Measurements from ENCODE around the gene ARIH2. TPM values are rescaled to one million over a fixed set of nuclear protein-coding genes. Genes with fewer than 3 reads are reported as not detected.

ARIH2 gene
- total RNA-seq, 1 experiment from 2014 or later = 122 TPM

- Histone ChIP-seq H2BK12ac (ENCODE audit: insufficient read length, low read depth, low read length) (no peak overlapping the region), H3K23ac (ENCODE audit: insufficient read length, low read depth, low read length) (no peak overlapping the region), H3K79me2 (ENCODE audit: insufficient read depth, low read length) (peaks cover 10% of the 10 kb centered on the region; the same call in 1 of the 2 replicates), H3K9ac (ENCODE audit: extremely low read depth, insufficient read length, low read length) (no peak overlapping the region), H2BK15ac (ENCODE audit: low read depth, low read length) (no peak overlapping the region), H2AK5ac (ENCODE audit: insufficient read length, low read length) (no peak overlapping the region), H3K56ac (ENCODE audit: insufficient read length, low read depth, low read length) (no peak overlapping the region), H3K4me1 (ENCODE audit: insufficient read depth, low read length) (no peaks in the 10 kb centered on the region; the same call in 1 of the 2 replicates), H3K79me1 (ENCODE audit: insufficient read depth, low read depth, low read length, poor library complexity, severe bottlenecking) (no peaks in the 10 kb centered on the region), H3K9me3 (ENCODE audit: control insufficient read depth, low read depth, low read length) (no peaks in the 10 kb centered on the region), H2BK20ac (ENCODE audit: low read depth, low read length, poor library complexity, severe bottlenecking) (no peak overlapping the region), H3K27ac (ENCODE audit: insufficient read length, low read depth, low read length) (no peak overlapping the region), H3K27me3 (ENCODE audit: insufficient read depth, low read length) (no peaks in the 10 kb centered on the region), H3T11ph (ENCODE audit: low read length) (no peak overlapping the region), H4K20me1 (ENCODE audit: control insufficient read depth, insufficient read depth, insufficient read length) (no peaks in the 10 kb centered on the region), H2BK120ac (ENCODE audit: low read depth, low read length, poor library complexity, severe bottlenecking) (no peak overlapping the region), H4K8ac (replicated peaks; ENCODE audit: insufficient read length, low read depth, low read length) (no peak overlapping the region), H2AFZ (ENCODE audit: low read length) (no peak overlapping the region), H3K23me2 (ENCODE audit: insufficient read length, low read depth, low read length, poor library complexity, severe bottlenecking) (peaks cover 7% of the 10 kb centered on the region), H3K4ac (ENCODE audit: low read depth, low read length) (no peak overlapping the region), H4K91ac (ENCODE audit: insufficient read length, low read depth, low read length) (no peak overlapping the region), H3K4me2 (ENCODE audit: insufficient read depth, insufficient read length, low read length) (no peak overlapping the region), H3K14ac (ENCODE audit: insufficient read depth, low read length) (no peak overlapping the region), H4K5ac (ENCODE audit: insufficient read length, low read depth, low read length) (no peak overlapping the region), H3K18ac (ENCODE audit: insufficient read length, low read depth, low read length) (no peak overlapping the region), H2BK5ac (ENCODE audit: insufficient read length, low read length) (no peak overlapping the region)
- H3K36me3 Mint-ChIP-seq (ENCODE audit: insufficient read depth in 1 of 3, low read depth in 3 of 3) = peaks cover 25 to 74% (median 65%) of the 10 kb centered on the region in 3 experiments
- WGBS (ENCODE audit: extremely low coverage, insufficient read length, low lambda C conversion rate) = no CpG with 5 or more reads among the region's 17 CpGs
- no peak for TF ChIP-seq CTCF (conservative IDR thresholded peaks at IDR 0.05)
- H3K4me1 Mint-ChIP-seq = peaks cover 17% of the 10 kb centered on the region in 2 experiments
- H3K27me3 Mint-ChIP-seq (ENCODE audit: low read depth) = no peaks in the 10 kb centered on the region
- no peak for DNase-seq
- H3K9me3 Mint-ChIP-seq = no peaks in the 10 kb centered on the region; a peak in 1 of 5 replicates
- H3K27ac Mint-ChIP-seq = peak overlapping the region in 2 of 3 experiments; percentile 39 to 80; a peak in 2 of 7 replicates
- H3K4me3 Mint-ChIP-seq = no peak overlapping the region; a peak in 1 of 5 replicates
Measured at GRCh38 chr3:49012441-49013017, 93.9 kb downstream of the ARIH2 start.
